Measurements from ENCODE around the gene MGAT5.

The MGAT5 gene

GRCh38 chr2:134257965-134258683 is 4.3 kb downstream of the MGAT5 start:
- DNase-seq: no peak

GRCh38 chr2:134258684-134259388 is 5.0 kb downstream of the MGAT5 start:
- DNase-seq: no peak

GRCh38 chr2:134259571-134259970 is 5.7 kb downstream of the MGAT5 start:
- DNase-seq: no peak

GRCh38 chr2:134259994-134260393 is 6.1 kb downstream of the MGAT5 start:
- no peak for DNase-seq

- no peak for DNase-seq
These were observed 6.8 kb downstream of the MGAT5 start for GRCh38 chr2:134260713-134261112.

GRCh38 chr2:134261398-134262131 is 7.7 kb downstream of the MGAT5 start:
- no peak for DNase-seq

GRCh38 chr2:134262684-134263083 is 8.8 kb downstream of the MGAT5 start:
- no peak for DNase-seq

- DNase-seq: no peak
These were observed 14.4 kb downstream of the MGAT5 start for GRCh38 chr2:134268265-134268664.

- no peak for DNase-seq
These were observed 15.4 kb downstream of the MGAT5 start for GRCh38 chr2:134269230-134269629.

- DNase-seq: no peak
These were observed 16.3 kb downstream of the MGAT5 start for GRCh38 chr2:134269972-134270735.

- no peak for DNase-seq
These were observed 17.9 kb downstream of the MGAT5 start for GRCh38 chr2:134271758-134272157.

GRCh38 chr2:134272806-134273205 is 18.9 kb downstream of the MGAT5 start:
- DNase-seq: no peak

GRCh38 chr2:134273256-134273983 is 19.5 kb downstream of the MGAT5 start:
- no peak for DNase-seq

GRCh38 chr2:134274121-134274520 is 20.2 kb downstream of the MGAT5 start:
- no peak for DNase-seq

- DNase-seq: no peak
These were observed 21.4 kb downstream of the MGAT5 start for GRCh38 chr2:134275058-134275862.

- DNase-seq: no peak
These were observed 22.7 kb downstream of the MGAT5 start for GRCh38 chr2:134276381-134277172.

- DNase-seq: no peak
These were observed 23.4 kb downstream of the MGAT5 start for GRCh38 chr2:134277223-134277622.

- DNase-seq: no peak
These were observed 24.7 kb downstream of the MGAT5 start for GRCh38 chr2:134278553-134278952.

GRCh38 chr2:134279417-134279816 is 25.5 kb downstream of the MGAT5 start:
- DNase-seq: no peak

- DNase-seq: no peak
These were observed 26.4 kb downstream of the MGAT5 start for GRCh38 chr2:134280231-134280630.

GRCh38 chr2:134280726-134281125 is 26.9 kb downstream of the MGAT5 start:
- no peak for DNase-seq

Data from GOT3 (cell line).